ENCODE results near the gene KCTD7. TPM values are rescaled to one million over a fixed set of nuclear protein-coding genes. Genes with fewer than 3 reads are reported as not detected.

Gene KCTD7
- polyA plus RNA-seq, 2 of the 4 experiments (the other 2 are of a cell fraction) = 9.7 to 10.3 TPM

DNA sequence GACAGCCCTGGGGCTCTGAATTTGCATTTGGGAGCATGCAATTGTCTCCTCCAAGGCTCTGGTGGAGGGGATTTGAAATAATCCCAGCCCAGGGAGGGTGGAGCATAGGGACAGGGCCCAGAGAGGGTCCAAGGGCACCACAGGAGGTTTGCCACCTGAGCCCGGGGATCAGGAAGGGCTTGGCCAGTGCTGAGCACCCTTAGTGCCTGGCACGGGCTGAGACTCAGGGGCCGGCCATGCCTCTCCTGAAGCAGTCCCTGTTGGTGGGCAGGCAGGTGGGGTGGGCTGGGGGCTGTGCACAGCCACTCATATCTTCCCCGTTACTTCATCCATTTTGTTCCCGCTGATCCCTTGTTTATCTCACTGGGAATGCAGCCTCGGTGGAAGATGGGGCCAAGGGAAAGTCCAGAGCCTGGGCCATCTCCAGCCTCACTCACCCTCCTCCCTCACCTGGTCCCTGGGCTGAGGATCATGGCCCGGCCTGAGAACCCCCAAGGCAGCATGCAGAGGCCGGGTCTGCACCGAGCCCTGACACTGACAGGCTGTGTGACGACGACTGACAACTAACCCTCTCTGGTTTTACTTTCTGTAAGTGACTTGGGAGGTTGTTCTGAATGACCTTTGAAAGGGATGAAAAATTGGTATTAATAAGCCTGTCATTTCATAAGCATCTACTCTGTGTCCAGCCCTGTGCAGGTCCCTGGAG is 38.5 kb downstream of the KCTD7 start:
- ChIA-PET CTCF (no interaction called here), POLR2A (interaction anchor here (0.7 kb wide), 1 partner anchor 70 kb away, joined by 3 read pairs; no protein-coding TSS in a partner anchor)
- H3K4me3 ChIP-seq = no peak overlapping the region
- 0 out of 6 replicates have a peak, but pooled peaks of 1 of the 2 experiments have one; percentile 8 for ATAC-seq
- H3K4me1 ChIP-seq = no peaks in the 10 kb centered on the region
- no peak for DNase-seq (ENCODE audit: low read depth in 1 of 2, low spot score in 1 of 2)
- TF ChIP-seq SREBF2 (IDR thresholded peaks at IDR 0.05) (no peak), FOXS1 (CRISPR knock-in tag; IDR thresholded peaks at IDR 0.05) (no peak), RNF2 (IDR thresholded peaks at IDR 0.05; ENCODE audit: borderline replicate concordance, low read depth) (no peak)
- TF ChIP-seq, protein P1, sequence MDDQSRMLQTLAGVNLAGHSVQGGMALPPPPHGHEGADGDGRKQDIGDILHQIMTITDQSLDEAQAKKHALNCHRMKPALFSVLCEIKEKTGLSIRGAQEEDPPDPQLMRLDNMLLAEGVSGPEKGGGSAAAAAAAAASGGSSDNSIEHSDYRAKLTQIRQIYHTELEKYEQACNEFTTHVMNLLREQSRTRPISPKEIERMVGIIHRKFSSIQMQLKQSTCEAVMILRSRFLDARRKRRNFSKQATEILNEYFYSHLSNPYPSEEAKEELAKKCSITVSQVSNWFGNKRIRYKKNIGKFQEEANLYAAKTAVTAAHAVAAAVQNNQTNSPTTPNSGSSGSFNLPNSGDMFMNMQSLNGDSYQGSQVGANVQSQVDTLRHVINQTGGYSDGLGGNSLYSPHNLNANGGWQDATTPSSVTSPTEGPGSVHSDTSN (IDR thresholded peaks at IDR 0.05) = no peak
- H3K9me3 ChIP-seq = no peaks in the 10 kb centered on the region
- FAIRE-seq = no peak
- WGBS (ENCODE audit: missing lambda C conversion rate) = 94% methylated on average over 11 of the region's 11 CpGs
- no peak overlapping the region for H3K4me2 ChIP-seq
- H3K27ac ChIP-seq = no peak overlapping the region

DNA sequence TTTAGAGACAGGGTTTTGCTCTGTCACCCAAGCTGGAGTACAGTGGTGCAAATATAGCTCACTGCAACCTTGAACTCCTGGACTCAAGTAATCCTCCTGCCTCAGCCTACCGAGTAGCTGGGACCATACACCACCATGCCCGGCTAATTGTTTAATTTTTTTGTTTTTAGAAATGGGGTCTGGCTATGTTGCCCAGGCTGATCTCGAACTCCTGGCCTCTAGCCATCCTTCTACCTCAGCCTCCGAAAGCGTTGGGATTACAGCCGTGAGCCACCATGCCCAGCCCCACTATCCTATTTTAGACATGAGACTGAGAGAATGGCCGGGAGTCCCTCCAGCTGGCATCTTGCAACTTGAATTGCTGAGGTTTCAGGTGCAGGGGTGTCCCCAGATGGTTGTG is 39.4 kb downstream of the KCTD7 start:
- ChIA-PET CTCF (interaction anchor here (1.4 kb wide), 1 partner anchor 89 kb away, joined by 3 read pairs; no protein-coding TSS in a partner anchor), POLR2A (no interaction called here)
- ATAC-seq (no peak), DNase-seq (ENCODE audit: low read depth in 1 of 2, low spot score in 1 of 2) (no peak), FAIRE-seq (no peak)
- WGBS (ENCODE audit: missing lambda C conversion rate) = 91% methylated on average over 7 of the region's 7 CpGs
- no peaks in the 10 kb centered on the region for H3K9me3 ChIP-seq
- H3K4me2 ChIP-seq = no peak overlapping the region
- H3K4me1 ChIP-seq = peaks cover 4% of the 10 kb centered on the region
- TF ChIP-seq ZFP36 (IDR thresholded peaks at IDR 0.05; ENCODE audit: borderline replicate concordance, partially characterized antibody) = no peak
- TF ChIP-seq, protein P2, sequence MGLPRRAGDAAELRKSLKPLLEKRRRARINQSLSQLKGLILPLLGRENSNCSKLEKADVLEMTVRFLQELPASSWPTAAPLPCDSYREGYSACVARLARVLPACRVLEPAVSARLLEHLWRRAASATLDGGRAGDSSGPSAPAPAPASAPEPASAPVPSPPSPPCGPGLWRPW (IDR thresholded peaks at IDR 0.05) = no peak
- no peak for TF ChIP-seq JUNB (IDR thresholded peaks at IDR 0.05)
- TF ChIP-seq NR3C1 (IDR thresholded peaks at IDR 0.05) = no peak
- TF ChIP-seq KDM5A (IDR thresholded peaks at IDR 0.05) = no peak
- no peak for TF ChIP-seq ESRRA (IDR thresholded peaks at IDR 0.05; ENCODE audit: borderline replicate concordance, low read length)
- no peak for TF ChIP-seq RAD21 (conservative IDR thresholded peaks at IDR 0.05 in 1 of 2, IDR thresholded peaks at IDR 0.05 in 1 of 2)
- TF ChIP-seq, protein P3, sequence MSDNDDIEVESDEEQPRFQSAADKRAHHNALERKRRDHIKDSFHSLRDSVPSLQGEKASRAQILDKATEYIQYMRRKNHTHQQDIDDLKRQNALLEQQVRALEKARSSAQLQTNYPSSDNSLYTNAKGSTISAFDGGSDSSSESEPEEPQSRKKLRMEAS (IDR thresholded peaks at IDR 0.05) = no peak
- TF ChIP-seq BHLHE40 (IDR thresholded peaks at IDR 0.05; ENCODE audit: low read depth, low read length) = no peak
- no peak for TF ChIP-seq POLR2AphosphoS2 (conservative IDR thresholded peaks at IDR 0.05; ENCODE audit: low read length)
- TF ChIP-seq RFX5 (IDR thresholded peaks at IDR 0.05) = no peak
- TF ChIP-seq NPAS2 (CRISPR knock-in tag; IDR thresholded peaks at IDR 0.05; ENCODE audit: borderline replicate concordance) = no peak
- no peak for TF ChIP-seq PHF8 (IDR thresholded peaks at IDR 0.05; ENCODE audit: borderline replicate concordance, low read depth)
- TF ChIP-seq, protein P4, sequence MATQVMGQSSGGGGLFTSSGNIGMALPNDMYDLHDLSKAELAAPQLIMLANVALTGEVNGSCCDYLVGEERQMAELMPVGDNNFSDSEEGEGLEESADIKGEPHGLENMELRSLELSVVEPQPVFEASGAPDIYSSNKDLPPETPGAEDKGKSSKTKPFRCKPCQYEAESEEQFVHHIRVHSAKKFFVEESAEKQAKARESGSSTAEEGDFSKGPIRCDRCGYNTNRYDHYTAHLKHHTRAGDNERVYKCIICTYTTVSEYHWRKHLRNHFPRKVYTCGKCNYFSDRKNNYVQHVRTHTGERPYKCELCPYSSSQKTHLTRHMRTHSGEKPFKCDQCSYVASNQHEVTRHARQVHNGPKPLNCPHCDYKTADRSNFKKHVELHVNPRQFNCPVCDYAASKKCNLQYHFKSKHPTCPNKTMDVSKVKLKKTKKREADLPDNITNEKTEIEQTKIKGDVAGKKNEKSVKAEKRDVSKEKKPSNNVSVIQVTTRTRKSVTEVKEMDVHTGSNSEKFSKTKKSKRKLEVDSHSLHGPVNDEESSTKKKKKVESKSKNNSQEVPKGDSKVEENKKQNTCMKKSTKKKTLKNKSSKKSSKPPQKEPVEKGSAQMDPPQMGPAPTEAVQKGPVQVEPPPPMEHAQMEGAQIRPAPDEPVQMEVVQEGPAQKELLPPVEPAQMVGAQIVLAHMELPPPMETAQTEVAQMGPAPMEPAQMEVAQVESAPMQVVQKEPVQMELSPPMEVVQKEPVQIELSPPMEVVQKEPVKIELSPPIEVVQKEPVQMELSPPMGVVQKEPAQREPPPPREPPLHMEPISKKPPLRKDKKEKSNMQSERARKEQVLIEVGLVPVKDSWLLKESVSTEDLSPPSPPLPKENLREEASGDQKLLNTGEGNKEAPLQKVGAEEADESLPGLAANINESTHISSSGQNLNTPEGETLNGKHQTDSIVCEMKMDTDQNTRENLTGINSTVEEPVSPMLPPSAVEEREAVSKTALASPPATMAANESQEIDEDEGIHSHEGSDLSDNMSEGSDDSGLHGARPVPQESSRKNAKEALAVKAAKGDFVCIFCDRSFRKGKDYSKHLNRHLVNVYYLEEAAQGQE (IDR thresholded peaks at IDR 0.05) = no peak
- TF ChIP-seq NFE2L2 (conservative IDR thresholded peaks at IDR 0.05; ENCODE audit: low read length) = no peak
- no peak for TF ChIP-seq EHMT2 (IDR thresholded peaks at IDR 0.05; ENCODE audit: low read depth)
- TF ChIP-seq CHD2 (IDR thresholded peaks at IDR 0.05; ENCODE audit: low read length, partially characterized antibody) = no peak
- no peak overlapping the region for H3K4me3 ChIP-seq
- peak overlapping the region in 1 of 2 experiments; percentile 34; a peak in 1 of 6 replicates for H3K27ac ChIP-seq
